NB4 (cell line): ENCODE data around the gene GOSR1.
"Not testable (repeated sequence)": the region's sequence is repeated elsewhere in the genome, so short reads cannot be mapped to it uniquely, and the experiment has no call there.

Experiments used
- DNase-seq: peaks from one replicate; pipeline ENCODE4 v3.0.0; 2010; ENCODE audit warnings: low read depth
- H3K4me3 ChIP-seq: one replicate; pipeline ENCODE4 v1.5.1; 2011; ENCODE audit warnings: mild to moderate bottlenecking, low read depth, low read length, moderate library complexity
- CTCF ChIP-seq: IDR thresholded peaks from one replicate; pipeline ENCODE4 v1.5.1; 2012; ENCODE audit warnings: low read depth, low read length
- MAX ChIP-seq: IDR thresholded peaks from 2 replicates; pipeline ENCODE4 v1.6.1; 2011; ENCODE audit warnings: low read depth, low read length
- MYC ChIP-seq: IDR thresholded peaks from 2 replicates; pipeline ENCODE4 v1.6.1; 2011; ENCODE audit warnings: low read depth, low read length
- POLR2A ChIP-seq: IDR thresholded peaks from 2 replicates; pipeline ENCODE4 v1.6.1; 2011; ENCODE audit warnings: mild to moderate bottlenecking; ENCODE audit not compliant: insufficient read length; ENCODE audit errors: extremely low read depth

Gene GOSR1

GRCh38 chr17:30519707-30520106 is 42.5 kb downstream of the GOSR1 start:
- TF ChIP-seq CTCF (no peak), MAX (no peak), POLR2A (no peak), MYC (no peak)
- no peak overlapping the region for H3K4me3 ChIP-seq
- no peak for DNase-seq

GRCh38 chr17:30520436-30520835 is 43.2 kb downstream of the GOSR1 start:
- TF ChIP-seq POLR2A (no peak), MAX (no peak)
- no peak overlapping the region for H3K4me3 ChIP-seq
- DNase-seq, result no peak

- no peak overlapping the region for H3K4me3 ChIP-seq
- no peak for DNase-seq
- TF ChIP-seq MAX (no peak), POLR2A (no peak), MYC (no peak), CTCF (no peak)
Measured at GRCh38 chr17:30520882-30521281, 43.7 kb downstream of the GOSR1 start.

- H3K4me3 ChIP-seq, result no peak overlapping the region
- no peak for DNase-seq
- TF ChIP-seq POLR2A, result no peak
- no peak for TF ChIP-seq CTCF
- no peak for TF ChIP-seq MYC
- TF ChIP-seq MAX, result no peak
Measured at GRCh38 chr17:30521766-30522165, 44.6 kb downstream of the GOSR1 start.

- not testable (repeated sequence) for H3K4me3 ChIP-seq, DNase-seq
Measured at GRCh38 chr17:30523236-30523635, 46.0 kb downstream of the GOSR1 start.

GRCh38 chr17:30524847-30525246 is 47.6 kb downstream of the GOSR1 start:
- no peak overlapping the region for H3K4me3 ChIP-seq
- DNase-seq, result no peak
- TF ChIP-seq MAX (no peak), POLR2A (no peak), MYC (no peak), CTCF (no peak)

- no peak for TF ChIP-seq MAX
- no peak for TF ChIP-seq MYC
- TF ChIP-seq CTCF, result no peak
- H3K4me3 ChIP-seq, result no peak overlapping the region
- DNase-seq, result no peak
Measured at GRCh38 chr17:30526401-30526800, 49.2 kb downstream of the GOSR1 start.

- not testable (repeated sequence) for DNase-seq, H3K4me3 ChIP-seq
Measured at GRCh38 chr17:30528701-30529100, 51.5 kb downstream of the GOSR1 start.
